ENCODE measurements around the gene GOLGB1.
"Not testable (repeated sequence)": the region's sequence is repeated elsewhere in the genome, so short reads cannot be mapped to it uniquely, and the experiment has no call there.

The GOLGB1 gene, protein sequence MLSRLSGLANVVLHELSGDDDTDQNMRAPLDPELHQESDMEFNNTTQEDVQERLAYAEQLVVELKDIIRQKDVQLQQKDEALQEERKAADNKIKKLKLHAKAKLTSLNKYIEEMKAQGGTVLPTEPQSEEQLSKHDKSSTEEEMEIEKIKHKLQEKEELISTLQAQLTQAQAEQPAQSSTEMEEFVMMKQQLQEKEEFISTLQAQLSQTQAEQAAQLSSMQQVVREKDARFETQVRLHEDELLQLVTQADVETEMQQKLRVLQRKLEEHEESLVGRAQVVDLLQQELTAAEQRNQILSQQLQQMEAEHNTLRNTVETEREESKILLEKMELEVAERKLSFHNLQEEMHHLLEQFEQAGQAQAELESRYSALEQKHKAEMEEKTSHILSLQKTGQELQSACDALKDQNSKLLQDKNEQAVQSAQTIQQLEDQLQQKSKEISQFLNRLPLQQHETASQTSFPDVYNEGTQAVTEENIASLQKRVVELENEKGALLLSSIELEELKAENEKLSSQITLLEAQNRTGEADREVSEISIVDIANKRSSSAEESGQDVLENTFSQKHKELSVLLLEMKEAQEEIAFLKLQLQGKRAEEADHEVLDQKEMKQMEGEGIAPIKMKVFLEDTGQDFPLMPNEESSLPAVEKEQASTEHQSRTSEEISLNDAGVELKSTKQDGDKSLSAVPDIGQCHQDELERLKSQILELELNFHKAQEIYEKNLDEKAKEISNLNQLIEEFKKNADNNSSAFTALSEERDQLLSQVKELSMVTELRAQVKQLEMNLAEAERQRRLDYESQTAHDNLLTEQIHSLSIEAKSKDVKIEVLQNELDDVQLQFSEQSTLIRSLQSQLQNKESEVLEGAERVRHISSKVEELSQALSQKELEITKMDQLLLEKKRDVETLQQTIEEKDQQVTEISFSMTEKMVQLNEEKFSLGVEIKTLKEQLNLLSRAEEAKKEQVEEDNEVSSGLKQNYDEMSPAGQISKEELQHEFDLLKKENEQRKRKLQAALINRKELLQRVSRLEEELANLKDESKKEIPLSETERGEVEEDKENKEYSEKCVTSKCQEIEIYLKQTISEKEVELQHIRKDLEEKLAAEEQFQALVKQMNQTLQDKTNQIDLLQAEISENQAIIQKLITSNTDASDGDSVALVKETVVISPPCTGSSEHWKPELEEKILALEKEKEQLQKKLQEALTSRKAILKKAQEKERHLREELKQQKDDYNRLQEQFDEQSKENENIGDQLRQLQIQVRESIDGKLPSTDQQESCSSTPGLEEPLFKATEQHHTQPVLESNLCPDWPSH (N-terminal part only)

DNA sequence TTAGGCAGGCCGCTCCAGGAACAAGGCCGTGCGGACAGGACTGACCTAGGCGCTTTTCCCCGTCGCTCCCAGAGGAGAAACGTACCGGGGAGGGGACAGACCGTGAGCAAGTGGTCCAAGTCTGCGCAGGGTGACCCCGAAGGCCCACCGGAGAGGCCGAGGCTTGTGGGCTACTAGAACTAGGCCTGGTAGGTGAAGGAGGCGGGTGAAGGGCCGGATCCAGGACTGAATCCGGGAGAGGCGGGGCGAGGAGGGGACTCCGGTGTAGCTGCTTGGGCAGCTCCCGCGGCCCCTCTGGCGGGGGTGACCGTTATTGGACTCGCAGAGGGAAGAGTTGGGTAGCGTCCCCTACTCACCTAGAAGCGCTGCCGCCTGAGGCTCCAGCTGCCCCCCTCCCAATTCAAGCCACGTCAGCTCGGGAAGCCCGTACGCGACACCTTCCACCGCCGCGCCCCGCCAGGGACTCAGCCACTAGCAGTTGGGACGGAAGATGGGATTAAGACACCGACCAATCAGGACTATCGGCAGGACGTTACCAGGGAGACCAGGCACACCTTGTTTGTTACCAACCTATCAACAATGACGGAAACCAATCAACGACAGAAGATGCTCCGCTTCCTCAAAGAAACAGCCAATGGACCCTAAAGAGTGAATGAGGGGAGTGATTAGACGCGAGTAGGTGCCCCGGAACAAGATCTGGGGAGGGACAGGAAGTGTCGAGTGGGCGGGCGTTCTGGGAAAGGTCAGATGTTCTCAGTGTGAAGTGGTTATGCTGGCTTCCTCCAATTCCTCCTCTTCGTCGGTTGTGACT lies at the start of gene GOLGB1:
Gene GOLGB1 (minus strand): TSS at position 466 of the 811 bp plus-strand sequence. CDS start 18,770 bp downstream, outside the sequence.
- DNase-seq: peak; percentile 83

DNA sequence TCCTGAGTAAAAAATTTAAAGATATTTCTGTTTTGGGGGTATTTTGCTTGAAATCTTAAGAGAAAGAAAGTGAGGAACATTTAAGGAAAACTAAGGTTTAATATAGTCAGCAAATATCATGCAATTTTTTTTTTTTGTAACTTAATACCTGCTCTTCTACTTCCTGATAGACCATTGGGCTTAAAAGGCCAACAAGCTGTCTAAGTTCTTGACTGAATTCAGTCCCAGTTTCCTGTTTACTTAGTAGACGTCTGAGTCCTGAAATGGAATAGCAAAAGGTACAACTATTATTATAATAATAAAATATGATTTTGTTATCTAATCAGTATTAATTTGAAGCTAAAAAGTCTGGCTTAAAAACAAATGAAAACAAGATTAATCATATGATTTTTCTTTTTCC lies 47.4 kb upstream of the GOLGB1 start:
- no peak for DNase-seq

DNA sequence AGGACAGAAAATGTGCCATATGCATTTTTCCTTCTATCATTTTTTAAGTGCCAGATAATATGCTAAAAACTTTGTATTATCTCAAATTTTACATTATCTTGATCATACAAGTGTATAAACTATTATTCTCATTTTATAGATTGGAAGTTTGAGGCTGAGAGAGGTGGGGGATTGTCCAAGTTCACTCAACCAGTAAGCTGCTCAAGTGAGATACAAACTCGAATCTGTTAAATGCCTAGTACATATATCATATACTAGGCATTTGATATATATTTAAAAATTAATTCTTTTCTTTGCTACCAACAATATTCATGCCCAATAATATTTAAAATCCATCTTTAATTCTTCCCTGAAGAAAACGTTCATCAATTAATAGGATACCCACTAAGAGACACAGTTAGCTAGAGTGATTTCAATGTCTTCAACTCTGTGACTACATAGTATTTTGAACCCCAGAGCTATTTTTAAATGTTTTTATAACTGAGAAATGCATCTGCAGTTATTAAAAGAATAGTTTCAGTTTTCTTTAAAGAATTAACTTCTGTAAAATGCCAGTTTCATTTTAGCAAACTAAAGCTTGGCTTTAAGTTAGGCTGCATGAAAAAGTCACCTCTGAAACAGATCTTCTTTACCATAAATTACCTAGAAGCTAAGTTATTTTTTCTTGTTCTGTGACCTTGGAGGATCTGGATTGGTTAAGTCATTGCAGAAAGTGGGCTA lies 44.9 kb upstream of the GOLGB1 start:
- no peak for DNase-seq

DNA sequence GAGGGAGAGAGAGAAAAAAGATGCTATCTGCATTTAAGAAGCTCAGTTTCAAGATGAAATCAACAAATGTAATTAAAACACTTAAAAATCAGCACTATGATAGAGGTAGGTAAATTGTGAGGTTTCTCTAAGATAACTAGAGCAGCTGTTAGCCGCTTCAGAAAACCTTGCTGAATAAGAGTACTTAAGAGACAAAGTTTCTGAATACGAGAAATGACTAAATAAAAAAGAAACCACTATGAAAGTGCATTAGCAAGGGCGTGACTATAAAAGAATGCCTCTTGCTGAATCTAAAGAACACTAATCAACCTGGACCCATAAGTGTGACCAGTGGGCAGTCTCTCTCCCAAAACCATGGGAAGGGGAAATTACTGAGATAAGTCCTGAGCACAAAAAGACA lies 43.5 kb upstream of the GOLGB1 start:
- no peak for DNase-seq

DNA sequence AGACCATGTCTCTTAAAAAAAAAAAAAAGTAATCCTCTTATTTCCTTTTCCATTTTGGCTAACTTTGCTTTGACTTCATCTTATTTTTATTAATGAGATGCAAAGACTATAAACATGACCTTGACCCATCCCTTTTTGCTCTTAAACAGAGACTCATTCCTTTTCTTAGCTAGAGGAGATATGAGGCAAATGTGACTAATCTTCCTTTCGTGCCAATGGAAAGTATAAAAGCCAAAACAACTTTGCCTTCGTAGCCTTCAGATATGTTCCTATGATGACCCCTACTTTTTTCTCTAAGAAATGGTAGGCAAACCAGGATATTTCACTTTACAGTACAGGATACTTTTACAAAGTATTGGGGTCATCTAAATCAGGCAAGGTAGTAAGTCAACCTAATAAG lies 36.9 kb upstream of the GOLGB1 start:
- DNase-seq: no peak

DNA sequence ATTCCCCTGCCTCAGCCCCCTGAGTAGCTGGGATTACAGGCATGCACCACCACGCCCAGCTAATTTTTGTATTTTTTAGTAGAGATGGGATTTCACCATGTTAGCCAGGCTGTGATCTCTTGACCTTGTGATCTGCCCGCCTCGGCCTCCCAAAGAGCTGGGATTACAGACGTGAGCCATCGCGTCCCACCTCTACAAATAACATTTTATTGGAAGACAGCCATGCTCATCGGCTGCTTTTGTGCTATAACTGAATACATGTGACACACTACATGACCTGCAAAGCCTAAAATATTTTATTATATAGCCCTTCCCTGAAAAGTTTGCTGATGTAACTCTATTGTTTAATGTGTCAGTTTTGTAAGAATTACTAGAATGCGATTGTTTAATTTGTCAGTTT lies 33.2 kb upstream of the GOLGB1 start:
- not testable (repeated sequence) for DNase-seq

DNA sequence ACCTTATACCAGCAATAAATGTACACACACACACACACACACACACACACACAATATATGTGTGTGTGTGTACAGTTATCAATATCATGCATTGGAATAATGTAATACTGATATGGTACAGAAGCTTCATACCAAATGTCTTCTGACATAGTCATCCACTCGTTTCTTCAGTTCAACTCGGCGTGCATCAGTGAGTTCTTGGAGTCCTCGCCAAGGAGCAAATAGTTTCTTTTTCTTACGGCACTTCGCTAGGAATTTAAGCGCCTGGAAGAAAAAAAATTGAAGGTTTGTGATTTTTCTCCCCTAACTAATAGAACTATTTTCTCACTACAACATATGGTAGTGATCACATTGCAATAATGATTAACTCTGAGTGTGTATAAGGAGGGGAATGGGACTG lies 32.1 kb upstream of the GOLGB1 start:
- DNase-seq: no peak

DNA sequence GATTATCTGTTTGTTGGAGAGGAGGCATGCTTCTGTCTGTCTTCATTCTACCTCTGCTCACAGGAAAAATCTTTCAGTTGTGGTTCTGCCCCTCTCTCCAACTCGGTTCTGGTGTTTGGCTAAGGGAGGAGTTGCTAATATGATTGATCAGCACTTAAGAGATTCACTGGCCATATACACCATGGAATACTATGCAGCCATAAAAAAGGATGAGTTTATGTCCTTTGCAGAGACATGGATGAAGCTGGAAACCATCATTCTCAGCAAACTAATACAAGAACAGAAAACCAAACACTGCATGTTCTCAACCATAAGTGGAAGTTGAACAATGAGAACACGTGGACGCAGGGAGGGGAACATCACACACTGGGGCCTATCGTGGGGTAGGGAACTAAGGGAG lies 25.6 kb upstream of the GOLGB1 start:
- DNase-seq: not testable (repeated sequence)

DNA sequence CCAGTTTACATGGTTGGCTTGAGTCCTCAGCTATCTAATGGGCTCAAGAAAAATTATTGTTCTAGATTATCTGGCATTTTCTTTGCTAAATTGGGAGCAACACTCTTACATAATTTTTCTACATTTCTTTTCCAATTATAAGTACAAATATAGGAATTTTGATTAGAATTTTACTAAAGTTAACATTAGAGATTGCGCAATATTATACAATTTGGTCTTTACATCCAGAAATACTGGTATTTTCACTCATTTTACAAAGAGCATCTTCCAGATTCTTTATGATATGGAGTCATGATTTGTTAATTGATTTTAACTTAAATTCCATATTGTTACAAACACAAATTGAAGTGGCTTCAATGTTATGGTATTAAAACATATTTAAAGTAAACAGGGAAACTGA lies 19.7 kb upstream of the GOLGB1 start:
- no peak for DNase-seq

DNA sequence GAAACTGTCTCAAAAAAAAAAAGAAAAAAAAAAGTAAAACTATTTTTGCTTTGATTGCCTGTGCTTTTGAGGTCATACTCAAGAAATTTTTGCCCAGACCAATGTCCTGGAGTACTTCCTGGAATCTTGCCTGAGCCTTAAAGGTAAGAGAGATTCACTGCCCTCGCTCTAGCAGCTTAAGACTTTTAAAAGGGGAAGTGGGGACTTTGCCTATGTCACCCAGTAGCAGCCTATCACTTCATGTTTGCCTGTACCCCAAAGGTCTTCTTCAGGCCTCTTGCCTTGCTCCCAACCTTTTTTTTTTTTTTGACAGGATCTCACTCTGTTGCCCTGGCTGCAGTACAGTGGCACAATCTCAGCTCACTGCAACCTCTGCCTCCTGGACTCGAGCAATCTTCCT lies 18.9 kb upstream of the GOLGB1 start:
- DNase-seq: no peak

DNA sequence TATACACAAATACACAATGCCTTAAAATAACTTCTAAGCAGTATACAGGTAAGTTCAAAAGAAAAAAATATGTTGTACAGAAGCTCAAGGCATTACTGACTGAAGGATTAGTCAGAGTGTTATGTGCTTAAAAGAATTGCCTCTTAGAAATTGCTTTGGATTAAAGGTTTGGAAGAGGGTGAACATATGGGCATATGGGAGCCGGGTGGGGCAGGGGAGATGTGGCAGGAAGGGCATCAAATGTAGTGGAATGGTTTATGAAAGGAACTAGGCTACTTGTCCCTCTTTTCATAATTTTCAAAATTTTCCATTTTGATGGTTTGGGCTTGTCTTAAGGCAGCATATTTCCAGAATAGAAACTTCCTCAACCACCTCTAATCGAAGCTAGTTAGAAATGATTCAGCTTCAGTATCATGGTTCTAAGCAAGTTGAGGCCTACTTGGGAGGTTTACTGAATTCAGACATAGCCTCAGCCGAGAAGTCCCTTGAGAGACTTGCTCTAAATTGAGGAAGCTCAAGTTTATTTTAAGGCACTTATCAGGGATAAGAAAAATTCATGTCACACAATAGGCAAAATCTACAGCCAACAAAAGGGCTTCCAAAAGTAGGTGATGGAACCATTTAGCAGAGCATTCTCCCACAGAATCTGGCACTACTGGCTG lies 10.1 kb upstream of the GOLGB1 start:
- no peak for DNase-seq

DNA sequence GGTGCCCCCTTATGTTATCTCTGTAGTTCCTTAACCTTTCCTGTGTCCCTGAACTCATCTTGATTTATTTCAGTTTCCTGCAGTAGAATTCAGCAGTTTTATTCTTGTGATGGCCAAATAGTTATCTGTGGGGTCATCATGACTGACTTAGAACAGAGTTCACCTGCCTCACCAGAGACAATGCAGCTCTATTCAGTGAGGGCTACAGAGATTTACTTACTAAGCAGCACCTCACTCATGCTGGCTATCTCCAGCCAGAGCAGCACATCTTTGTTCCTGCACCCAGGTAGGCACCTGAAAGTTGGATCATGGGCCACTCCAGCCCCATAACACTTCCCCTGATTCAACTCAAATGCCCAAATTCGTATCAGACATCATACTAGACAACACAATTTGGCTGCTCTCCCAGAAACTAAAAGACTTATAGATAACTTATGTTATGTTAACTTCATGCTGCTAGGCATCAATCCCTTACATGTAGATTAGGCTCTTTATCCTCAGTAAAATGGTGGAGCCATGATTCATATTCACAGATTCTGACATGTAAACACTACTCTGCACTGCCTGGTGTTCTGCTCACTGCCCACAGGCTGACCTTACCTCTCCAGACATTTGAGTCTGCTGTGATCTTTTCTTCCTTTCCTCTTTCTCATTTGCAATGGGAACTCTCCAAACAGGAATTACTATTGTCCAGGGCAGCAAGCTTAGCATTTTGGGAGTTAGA lies 9.3 kb upstream of the GOLGB1 start:
- no peak for DNase-seq

DNA sequence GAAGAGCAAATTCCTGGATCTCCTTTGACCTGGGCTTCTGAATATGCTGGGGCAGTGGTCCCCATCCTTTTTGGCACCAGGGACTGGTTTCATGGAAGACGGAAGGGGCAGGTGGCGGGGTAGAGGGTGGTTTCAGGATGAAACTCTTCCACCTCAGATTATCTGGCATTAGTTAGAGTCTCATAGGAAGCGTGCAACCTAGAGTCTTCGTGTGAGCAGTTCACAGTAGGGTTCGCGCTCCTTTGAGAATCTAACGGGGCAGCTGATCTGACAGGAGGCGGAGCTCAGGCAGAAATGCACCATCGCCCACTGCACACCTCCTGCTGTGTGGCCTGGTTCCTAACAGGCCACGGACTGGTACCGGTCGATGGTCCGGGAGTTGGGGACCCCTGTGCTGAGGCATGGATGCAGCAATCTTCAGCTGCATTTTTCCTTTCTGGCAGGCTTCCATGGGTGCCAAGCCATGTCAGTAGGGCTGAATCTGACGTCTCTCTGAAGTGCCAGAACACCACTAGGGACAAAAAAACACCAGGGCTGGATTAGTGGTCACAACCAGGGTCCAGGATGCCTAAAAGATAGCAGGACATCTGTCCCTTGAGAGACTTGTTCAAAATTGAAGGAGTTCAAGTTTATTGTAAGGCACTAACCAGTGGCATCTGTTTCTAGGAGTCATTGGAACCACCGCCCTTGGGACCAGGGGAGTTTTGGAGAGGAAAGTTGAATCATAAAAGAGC lies 8.4 kb upstream of the GOLGB1 start:
- DNase-seq: no peak

DNA sequence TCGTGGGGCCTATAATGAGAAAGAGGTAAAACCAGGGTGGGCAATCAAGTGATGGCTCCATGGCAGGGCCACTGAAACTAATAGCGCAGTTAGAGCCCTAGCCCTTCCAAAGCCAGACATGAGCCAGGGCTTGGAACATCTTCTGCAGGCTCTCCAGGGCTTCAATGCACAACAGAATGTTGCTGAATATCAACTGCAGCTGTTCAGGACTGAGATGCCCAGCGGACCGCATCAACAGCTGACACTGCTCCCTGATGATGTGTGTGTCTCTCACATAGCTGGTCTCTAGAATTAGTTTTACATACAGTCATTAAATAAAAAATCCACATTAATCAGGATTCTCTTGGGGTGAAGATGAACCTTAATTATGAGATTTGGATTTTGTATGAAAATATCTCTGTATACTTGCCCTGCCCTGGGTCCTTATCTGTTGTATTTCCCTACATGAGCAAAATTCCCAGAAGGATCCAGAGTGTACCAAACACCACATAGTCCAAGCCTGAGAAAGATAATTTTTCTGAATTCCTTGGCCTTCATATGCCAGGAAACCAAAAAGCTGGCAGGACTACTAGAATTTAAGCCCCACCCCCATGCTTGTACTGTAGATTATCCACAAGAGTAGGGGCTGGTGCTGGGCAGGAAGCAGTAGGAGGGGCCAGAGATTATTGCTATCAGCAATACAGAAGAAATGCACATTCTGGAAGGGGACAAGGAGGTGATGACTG lies 7.7 kb upstream of the GOLGB1 start:
- DNase-seq: no peak

DNA sequence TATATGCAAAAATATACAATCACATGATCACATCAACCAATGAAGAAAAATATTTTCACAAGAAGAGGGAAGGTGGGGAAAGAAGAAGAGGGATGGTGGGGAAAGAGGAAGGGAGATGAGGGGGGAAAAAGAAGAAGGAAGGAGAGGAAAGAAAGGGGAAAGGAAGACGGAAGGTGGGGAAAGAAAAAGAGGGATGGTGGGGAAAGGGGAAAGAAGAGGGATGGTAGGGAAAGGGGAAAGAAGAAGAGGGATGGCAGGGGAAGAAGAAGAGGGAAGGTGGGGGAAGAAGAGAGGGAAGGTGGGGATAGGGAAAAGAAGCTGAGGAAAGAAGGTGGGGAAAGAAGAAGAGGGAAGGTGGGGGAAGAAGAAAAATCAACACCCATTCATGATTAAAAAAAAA lies 3.2 kb upstream of the GOLGB1 start:
- DNase-seq: no peak

DNA sequence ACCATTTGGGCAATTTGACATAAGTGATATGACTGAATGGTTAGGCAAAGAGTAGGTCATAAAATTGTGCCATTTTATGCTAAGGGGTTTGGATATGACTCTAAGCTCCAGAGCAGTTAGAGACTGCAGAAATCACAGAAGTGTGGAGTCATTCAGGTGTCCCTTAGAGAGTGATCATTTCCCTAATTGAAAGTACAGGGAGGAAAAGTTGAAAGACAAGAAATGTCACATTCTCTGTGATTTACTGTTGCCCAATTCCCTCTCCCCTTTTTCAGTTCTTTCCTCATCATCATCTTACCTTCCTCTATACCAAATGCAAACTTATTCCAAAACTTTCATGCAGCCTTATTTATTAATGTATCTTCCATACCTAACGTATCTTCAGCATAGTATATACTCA lies 2.7 kb upstream of the GOLGB1 start:
- no peak for DNase-seq

DNA sequence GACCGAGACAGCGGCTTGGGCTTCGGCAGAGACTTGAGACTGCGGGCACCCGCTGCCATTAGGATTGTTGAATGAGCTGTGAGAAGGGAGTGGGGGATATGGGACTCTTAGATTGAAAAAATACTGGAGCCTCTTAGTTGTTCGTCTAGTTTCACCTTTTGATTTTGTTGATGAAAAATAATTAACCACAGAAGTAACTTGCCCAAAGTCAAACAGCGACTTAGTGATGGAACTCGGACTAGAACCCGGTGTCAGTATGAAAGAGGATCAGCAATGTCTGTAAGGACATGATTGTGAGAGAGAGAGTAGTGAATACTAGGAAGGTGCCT lies 510 bp upstream of the GOLGB1 start:
- no peak for DNase-seq

DNA sequence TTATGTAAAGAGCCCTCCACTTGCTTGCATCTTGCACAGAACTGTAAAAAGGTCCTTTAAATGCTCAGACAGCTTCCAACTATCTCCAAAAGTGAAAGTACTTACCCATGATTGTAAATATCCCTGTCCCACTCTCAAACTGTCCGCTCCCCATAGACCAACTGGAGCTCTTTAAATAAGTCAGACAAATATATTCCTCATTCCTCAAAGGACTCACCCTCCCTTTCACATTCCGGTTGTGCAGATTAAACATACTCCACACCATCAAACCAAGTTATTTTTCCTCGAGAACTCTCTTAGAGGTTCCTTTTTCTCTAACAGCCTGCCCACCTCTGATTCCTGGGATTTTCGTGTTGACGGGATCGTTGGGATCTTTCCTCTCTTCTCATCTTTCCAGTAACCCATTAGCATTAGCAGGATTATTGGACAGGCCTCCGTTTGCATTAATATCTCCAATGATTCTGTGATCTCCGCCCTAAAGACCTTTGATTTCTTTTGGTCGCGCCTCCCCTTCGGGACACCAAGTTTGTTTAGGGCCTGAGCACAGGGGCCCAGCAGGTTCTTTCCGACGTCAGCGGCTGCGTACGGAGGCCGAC lies 763 bp downstream of the GOLGB1 start:
- no peak for DNase-seq

DNA sequence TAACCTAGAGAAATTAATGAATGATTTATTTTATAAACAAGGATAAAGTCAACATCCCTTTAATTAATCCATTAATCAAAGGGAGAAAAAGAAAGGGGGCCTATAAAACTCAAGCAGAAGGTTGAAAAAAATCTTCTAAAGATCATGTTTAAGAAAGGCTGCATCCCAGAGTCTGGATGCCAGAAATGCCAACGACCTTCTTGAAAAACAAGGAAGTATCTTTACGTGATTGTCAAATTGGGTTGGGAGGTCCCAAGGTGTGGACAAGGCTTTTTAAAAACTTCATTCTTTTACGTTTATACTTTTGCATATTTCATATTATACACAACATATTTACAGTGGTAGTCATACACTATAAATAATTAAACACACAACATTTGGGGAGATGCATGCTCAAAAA lies 1.6 kb downstream of the GOLGB1 start:
- no peak for DNase-seq
